ENCODE results near the gene SCN7A. TPM values are rescaled to one million over a fixed set of nuclear protein-coding genes. Genes with fewer than 3 reads are reported as not detected.

The SCN7A gene
- total RNA-seq, 1 donor from 2014 or later, result 69.0 TPM

DNA sequence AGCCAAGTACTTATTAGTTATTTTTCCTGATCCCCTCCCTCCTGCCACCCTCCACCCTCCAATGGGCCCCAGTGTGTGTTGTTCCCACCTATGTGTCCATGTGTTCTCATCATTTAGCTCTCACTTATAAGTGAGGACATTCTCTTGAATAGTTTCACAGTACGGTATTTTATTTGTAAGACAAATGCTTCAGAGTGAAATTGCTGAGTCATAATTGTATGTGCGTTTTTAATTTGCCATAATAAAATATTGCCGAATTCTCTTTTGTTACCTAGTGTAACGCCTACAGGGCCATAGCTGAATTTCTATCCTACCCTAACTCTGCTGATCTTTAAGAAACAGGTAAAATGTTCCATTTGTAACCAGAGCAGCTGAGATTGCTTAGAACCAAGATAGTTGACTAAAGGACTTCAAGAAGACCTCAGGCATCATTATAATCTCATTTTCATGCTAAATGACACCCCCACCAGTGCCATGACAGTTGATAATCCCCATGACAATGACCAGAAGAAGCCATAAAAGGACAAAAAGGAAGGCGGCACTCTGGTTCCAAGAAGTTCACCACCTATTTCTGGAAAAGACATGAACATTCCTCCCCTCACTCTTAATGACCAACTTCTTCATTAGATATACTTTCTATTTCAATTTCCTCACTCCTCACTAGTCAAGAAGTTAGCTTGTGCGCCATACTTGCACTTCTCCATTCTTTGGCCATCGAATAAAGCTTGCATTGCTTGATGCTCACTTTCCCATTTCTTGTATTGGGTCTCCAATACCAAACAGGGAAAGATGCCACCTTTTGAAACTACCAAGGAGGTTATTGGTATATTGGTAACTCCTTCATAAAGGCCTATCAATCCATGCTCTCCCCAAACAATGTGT, 136.7 kb downstream of the SCN7A start:
- H3K27me3 ChIP-seq (ENCODE audit: low read depth), result no peaks in the 10 kb centered on the region
- H3K27ac ChIP-seq, result no peak overlapping the region
- no peaks in the 10 kb centered on the region for H3K9me3 ChIP-seq
- DNase-seq (no peak), ATAC-seq (no peak)
- H3K36me3 ChIP-seq, result no peaks in the 10 kb centered on the region
- no peaks in the 10 kb centered on the region for H3K4me1 ChIP-seq
- H3K4me3 ChIP-seq, result no peak overlapping the region
- TF ChIP-seq CTCF (IDR thresholded peaks at IDR 0.05), result no peak
- intact Hi-C loops (cut with DNase I), result no loop called here

Other genes starting within 250 kb of the SCN7A start
- gene SCN9A, start 118.3 kb downstream of the SCN7A start, total RNA-seq, result 13.6 TPM

Measured in lower lobe of right lung (tissue), 2 donors.